Measurements from ENCODE around the gene MEF2D.
A peak's percentile ranks its signal among the peaks of the same experiment; 100 is the strongest.

MEF2D gene

DNA sequence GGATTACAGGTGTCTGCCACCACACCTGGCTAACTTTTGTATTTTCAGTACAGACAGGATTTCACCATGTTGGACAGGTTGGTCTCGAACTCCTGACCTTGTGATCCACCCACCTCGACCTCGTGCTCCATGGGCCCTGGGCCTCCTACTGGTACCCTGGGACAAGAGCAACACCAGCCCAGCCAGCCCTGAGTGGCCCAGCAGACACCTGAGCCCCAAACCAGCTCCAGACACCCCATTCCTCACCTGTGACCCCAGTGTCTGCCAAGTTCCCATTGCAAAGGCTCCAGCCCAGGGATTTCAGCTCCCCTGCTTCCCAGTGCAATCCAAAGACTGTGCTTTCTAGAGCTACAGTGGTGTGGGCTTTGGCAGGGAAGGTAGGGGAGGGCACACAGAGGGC lies 14.6 kb downstream of the MEF2D start:
- no peak for DNase-seq

DNA sequence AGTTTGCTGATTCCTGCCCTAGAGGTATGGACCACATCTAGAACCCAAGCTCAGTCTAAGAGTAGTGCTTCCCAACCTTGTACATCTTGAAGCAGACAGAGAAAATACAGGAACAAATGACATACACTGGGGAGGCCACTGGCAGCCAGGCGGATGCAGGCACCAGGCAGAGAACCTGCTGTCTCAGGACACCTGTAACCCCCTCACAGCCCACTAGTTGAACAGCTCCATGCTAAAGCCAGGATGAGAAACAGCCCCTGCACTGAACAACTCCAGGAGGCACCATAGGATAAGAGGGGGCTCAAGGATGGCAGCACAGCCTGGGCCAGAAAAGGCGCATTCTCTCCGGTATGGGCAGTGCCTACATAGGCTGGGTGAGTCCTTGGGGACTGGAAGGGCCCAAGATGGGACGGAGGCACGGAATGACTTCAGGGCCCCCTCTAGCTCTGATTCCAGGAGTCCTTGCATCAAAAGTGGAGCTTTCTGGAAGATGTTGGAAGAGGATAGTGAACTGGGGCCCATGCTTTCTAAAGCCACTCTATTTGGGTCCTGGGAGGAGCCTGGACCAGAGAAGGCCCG lies 16.0 kb downstream of the MEF2D start:
- no peak for DNase-seq

- no peak for DNase-seq
Observed at GRCh38 chr1:156483397-156483796, 17.2 kb downstream of the MEF2D start.

- no peak for DNase-seq
Observed at GRCh38 chr1:156482276-156482675, 18.3 kb downstream of the MEF2D start.

DNA sequence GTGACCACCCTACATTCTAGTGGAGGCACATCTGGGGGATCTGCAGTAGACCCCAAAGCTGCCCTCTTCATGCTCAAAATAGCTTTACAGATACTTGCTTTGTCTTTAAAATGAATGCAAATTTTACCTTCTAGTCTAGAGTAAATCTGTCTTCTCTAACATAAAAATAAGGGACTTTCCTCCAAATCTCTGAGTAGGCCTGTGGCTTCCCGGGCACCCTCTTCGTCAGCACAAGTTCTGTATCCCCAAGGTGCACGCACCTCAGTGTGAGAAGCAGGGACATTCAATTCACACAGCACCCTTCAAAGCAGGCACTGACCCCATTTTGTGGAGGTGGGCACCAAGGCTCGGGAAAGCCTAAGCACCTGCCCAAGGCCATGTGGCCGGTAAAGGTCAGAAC lies 19.0 kb downstream of the MEF2D start:
- DNase-seq, result peak; percentile 53

DNA sequence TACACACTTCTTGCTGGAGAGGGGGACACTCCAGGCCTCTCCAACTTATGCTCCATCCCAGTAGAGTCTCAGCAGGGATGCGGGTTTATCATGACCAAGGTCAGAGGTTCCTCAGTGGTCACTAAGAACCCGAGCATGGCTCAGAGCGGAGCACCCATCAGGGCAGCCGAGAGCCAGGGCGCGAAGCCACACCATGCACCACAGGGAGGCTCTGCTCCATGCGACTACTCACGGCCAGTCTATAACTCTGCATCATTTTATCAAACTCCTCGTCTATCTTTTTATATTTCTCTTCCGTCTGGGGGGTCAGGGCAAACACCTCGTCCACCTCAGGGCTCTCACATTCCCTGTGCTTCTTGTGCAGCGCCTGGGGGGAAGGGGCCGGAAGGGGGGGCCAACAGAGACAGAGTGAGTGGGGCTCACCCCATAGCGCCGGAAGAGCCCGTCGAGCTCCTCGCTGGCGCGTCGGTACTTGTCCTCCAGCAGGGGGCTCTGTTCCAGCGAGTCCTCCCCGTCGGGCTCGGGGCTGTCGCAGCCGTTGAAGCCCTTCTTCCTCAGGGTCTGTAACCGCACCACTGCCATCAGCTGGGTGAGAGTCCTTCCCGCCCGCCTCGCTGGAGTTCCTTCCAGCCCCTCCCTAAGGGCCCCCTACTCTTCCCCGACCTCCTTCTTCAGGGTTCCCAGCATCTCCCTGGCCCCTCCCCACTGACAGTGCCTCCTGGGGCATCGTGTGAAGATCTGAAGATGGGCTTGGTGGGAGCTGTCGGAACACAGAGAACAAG lies 20.0 kb downstream of the MEF2D start:
- peak; percentile 85 for DNase-seq

- no peak for DNase-seq
Observed at GRCh38 chr1:156480016-156480370, 20.6 kb downstream of the MEF2D start.

DNA sequence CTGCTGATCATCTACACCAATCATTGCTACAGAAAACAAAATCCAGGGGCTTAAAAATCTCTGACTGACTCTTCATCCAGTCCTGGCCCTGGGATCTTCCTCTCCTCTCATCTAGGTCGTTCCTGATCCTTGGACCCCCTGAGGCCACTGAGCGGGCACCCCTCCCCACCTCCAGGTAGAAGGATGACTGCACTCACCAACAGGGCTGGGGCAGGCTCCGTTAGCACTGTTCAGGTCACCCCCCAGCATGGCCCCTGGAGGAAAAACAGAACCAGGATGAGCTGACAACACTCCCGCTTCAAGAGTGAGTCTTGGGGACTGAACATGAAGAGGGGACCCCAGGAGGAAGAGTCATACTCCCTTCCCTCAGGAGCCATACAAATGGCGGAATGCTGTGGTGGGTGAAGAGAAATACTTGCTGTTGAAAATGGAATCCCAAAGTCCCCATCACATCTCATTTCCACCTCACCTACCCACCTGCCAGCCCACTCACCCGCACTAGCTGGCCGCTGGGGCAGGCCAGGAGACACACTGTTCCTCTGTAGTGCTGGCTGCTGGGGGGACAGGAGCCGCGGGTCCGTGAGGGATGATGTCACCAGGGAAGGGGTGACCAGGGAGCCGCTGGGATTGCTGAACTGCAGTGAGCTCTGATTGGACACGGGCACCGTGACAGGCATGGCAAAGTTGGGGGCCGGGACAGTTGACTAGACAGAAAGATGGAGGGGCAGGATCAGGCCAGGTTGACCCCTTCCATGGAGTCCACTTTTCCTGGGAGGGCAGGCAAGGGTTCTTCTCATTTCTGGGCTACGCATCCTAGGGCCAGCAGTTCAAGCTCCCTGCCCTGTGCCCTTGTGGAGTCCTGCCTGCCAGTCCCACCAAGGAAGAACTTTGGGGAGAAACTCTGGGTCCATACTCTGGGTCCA lies 21.2 kb downstream of the MEF2D start:
- no peak for DNase-seq

GRCh38 chr1:156478250-156478627 lies 22.3 kb downstream of the MEF2D start:
- no peak for DNase-seq

GRCh38 chr1:156477526-156478249 lies 22.9 kb downstream of the MEF2D start:
- DNase-seq, result no peak

- DNase-seq, result peak; percentile 68
Observed at GRCh38 chr1:156476501-156477298, 23.9 kb downstream of the MEF2D start.

DNA sequence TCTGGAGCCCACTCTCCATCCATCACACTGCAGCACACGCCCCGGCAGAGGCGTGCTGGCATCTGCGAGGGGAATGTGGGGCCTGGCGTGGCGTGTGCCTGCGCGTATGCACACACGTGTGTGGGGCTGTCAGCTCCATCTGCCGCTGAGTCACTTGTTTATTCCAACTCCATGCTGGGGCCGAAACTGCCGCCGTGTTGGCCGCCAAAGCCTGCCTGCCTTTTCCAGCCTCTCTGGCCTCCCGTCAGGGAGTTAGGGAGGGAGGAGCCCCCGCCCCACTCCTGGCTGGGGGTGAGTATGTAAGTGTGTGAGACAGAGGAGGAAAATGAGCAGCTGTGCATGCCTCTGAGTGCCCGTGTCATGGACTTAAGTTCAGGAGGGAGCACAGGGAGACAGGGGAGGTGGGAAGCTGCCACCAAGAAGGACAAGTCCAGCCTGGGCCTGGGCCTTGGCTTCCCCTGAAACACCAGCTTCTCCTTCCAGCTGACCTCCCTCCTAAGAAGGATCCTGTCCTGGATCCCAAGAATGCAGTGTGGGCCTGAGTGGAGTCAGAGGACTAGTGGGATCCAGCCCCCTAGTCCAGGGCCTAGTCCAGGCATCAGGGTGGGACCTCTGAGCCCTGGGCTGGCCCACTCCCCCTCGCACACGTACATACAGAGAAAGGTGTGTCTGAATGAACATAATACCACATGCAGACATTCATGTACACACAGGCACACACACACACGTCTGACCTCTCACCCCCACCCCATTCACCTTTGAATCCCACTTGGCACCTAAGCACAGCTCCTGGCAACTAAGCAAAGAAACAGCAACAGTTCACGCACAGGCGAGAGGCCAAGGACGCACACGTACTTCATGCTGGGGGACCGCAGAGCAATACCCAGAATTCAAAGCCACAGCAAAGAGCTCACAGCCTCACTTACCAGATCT lies 24.7 kb downstream of the MEF2D start:
- DNase-seq, result no peak

- DNase-seq, result no peak
Observed at GRCh38 chr1:156474966-156475365, 25.6 kb downstream of the MEF2D start.

- no peak for DNase-seq
Observed at GRCh38 chr1:156471496-156472490, 28.8 kb downstream of the MEF2D start.

DNA sequence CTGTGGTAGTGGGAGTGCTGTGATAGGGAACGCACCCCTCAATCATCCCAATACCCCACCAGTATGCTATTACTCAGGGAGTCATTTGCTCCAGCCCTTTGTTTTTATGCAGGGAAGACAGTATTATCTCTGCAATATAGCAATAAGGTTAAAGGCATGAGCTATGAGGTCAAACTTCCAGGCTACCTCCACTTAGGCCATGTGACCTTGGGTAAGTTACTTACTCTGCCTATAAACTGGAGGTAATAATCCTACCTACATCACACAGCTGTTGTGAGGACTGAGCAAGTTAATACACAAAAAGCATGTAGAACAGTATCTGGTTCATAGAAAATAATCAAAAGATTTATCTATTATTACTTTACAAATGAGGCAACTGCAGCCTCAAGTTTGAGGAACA lies 30.1 kb downstream of the MEF2D start:
- no peak for DNase-seq

GRCh38 chr1:156468693-156469345 lies 31.8 kb downstream of the MEF2D start:
- DNase-seq, result no peak

DNA sequence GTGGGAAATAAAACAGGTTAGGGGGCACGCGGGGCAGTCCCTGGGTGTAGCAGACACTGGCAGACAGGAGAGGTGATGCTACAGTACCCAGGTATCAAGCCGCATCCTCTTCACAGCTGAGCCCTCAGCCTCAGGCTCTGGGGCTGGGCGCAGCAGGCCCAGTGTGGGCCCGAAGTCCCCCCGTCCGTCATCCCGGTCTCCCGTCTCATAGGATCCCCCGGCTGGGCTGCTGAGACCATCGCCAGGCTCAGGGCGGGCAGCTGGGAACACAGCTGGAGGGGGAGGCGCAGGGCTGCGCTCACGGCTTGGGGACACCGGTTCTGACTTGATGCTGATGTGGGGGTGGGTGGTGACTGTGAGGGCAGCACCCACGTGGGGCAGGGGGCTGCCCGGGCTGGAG lies 32.7 kb downstream of the MEF2D start:
- DNase-seq, result no peak

GRCh38 chr1:156467385-156467784 lies 33.2 kb downstream of the MEF2D start:
- DNase-seq, result no peak

DNA sequence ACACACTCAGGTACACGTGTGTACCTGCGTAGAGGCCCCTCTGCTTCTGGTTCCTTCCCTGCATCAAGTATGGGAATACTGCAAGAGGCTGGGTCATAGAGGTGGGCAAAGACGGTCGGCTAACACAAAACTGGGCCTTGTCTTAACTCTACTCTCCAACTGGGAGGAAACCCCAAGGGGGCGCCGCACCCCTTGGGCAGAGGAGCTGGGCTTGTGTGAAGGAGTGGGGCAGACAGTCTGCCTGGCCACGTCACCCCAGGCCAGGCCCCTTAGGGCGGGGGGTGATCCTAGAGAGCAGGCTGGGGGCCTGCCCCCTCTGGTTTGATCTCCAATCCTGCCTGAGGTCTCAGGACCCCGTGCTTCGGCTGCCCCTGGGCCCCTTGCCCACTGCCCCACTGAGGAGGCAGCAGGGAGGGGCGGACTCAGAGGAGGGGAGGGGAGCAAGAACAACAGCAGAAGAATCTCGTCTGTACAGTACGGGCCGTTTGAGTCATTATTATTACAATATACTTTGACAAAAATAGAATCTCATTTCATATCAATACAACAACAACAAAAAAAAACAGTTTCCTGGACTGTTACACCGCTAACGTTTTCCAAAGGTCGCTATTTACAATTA lies 34.7 kb downstream of the MEF2D start:
- DNase-seq, result peak; percentile 24
